Activated naive CD8-positive, alpha-beta T cell treated with anti-CD3 and anti-CD28 coated beads, Interleukin-2, amount 50 U/mL, for 24 hours (primary cell): ENCODE measurements around the gene TMC7.

Experiments
- ATAC-seq: fragments of 150-1000 bp; cut with Tn5 transposase; one replicate; pipeline ENCODE4 v1.10.0; 2021
- DNase-seq: peaks from one replicate; pipeline ENCODE4 v3.0.0; 2021
- H3K27ac Mint-ChIP-seq: one replicate; pipeline ENCODE4 v1.8.0; 2021; ENCODE audit warnings: mild to moderate bottlenecking, mixed read lengths
- H3K27me3 Mint-ChIP-seq: one replicate; pipeline ENCODE4 v1.8.0; 2021; ENCODE audit warnings: mixed read lengths
- H3K36me3 Mint-ChIP-seq: one replicate; pipeline ENCODE4 v1.8.0; 2021; ENCODE audit warnings: low read depth, mixed read lengths
- H3K4me1 Mint-ChIP-seq: one replicate; pipeline ENCODE4 v1.8.0; 2021; ENCODE audit warnings: mixed read lengths
- H3K4me3 Mint-ChIP-seq: one replicate; pipeline ENCODE4 v1.8.0; 2021; ENCODE audit warnings: mild to moderate bottlenecking, moderate library complexity, mixed read lengths
- H3K9me3 Mint-ChIP-seq: one replicate; pipeline ENCODE4 v1.8.0; 2021; ENCODE audit warnings: mixed read lengths

TMC7 gene

DNA sequence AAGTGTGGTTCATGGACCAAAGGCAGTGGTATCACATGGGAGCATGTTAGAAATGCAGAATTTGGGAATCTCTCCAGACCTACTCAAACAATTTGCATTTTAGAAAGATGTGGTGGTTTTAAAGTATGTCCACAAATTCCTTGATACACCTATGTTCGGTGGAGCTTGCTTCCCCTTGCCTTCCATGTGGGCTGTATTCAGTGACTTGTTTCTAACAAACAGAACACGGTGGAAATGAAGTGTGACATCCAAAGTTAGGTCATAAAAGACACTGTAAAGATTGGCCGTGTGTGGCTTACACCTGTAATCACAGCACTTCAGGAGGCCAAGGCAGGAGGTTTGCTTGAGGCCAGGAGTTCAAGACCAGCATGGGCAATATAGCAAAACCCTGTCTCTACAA, 100.4 kb downstream of the TMC7 start:
- H3K27me3 Mint-ChIP-seq: peaks cover 10% of the 10 kb centered on the region
- no peak for DNase-seq
- no peak overlapping the region for H3K4me3 Mint-ChIP-seq
- peaks cover 19% of the 10 kb centered on the region for H3K36me3 Mint-ChIP-seq
- H3K27ac Mint-ChIP-seq: no peak overlapping the region
- no peak for ATAC-seq
- no peaks in the 10 kb centered on the region for H3K9me3 Mint-ChIP-seq
- H3K4me1 Mint-ChIP-seq: peaks cover 6% of the 10 kb centered on the region

GRCh38 chr16:19084879-19085278, 101.1 kb downstream of the TMC7 start:
- Mint-ChIP-seq H3K36me3 (peaks cover 18% of the 10 kb centered on the region), H3K9me3 (no peaks in the 10 kb centered on the region), H3K27ac (no peak overlapping the region), H3K4me3 (no peak overlapping the region), H3K27me3 (peaks cover 10% of the 10 kb centered on the region), H3K4me1 (peaks cover 6% of the 10 kb centered on the region)
- no peak for ATAC-seq
- DNase-seq: no peak

DNA sequence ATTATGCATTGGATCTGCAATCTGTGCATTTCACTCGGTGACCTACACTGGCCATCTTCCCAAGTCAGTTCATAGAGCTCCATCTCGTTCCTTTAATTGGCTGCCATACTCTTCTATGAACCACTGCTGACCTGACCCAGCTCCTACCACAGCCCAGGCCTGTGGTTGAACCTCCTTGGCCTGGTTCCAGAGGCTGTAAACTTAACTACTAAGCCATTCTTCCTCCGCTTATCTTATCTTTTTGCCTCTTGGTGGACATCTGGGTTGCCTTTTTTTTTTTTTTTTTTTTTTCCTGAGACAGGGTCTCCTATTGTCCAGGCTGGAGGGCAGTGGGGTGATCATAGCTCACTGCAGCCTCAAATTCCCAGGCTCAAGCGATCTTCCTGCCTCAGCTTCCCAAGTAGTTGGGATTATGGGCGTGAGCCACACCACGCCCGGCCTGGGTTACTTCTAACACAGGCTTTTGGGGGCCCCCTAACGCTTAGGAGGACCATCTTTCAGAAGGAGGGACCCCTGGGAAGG, 102.0 kb downstream of the TMC7 start:
- Mint-ChIP-seq H3K4me3 (no peak overlapping the region), H3K4me1 (peaks cover 6% of the 10 kb centered on the region), H3K36me3 (peaks cover 14% of the 10 kb centered on the region), H3K27ac (no peak overlapping the region), H3K27me3 (peaks cover 10% of the 10 kb centered on the region), H3K9me3 (no peaks in the 10 kb centered on the region)
- ATAC-seq (no peak), DNase-seq (no peak)

DNA sequence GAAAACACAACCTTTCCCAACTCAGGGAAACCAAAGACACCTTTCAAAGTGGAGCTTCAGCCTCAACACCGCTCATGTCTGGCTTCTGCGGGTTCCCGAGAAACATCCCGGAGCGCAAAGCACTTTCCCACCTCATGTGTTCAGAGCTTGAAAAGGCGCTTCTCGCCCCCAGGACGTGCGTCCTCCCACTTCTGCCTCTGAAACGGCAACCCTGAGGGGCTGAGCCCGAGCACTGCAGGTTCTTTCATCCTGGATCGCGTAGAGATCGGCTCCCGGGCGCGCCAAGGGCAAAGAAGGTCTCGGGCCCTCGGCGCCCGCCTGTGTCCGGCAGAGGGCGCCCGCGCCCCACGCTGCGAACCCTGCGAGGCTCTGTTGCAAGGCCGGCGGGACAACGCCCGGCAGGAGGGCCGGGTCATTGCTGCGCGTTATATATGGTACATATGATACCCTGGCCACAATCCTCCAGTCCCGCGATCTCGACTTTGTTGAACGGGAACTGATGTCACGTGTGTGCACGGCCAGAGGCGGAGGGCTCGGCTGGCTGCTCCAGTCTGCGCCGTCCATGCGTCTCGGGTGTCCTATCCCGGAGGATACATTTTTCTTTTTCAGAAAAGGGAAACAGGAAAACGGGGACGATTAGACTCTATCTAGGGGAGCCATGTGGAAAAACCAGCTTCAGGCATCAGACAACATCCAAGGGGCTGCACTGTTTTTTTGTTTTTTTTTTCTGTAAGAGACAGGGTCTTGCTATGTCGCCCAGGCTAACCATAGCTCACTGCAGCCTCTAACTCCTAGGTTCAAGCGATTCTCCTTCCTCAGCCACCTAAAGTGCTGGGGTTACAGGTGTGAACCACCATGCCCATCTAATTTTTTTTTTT, 102.8 kb downstream of the TMC7 start:
- peaks cover 6% of the 10 kb centered on the region for H3K4me1 Mint-ChIP-seq
- peaks cover 1% of the 10 kb centered on the region for H3K9me3 Mint-ChIP-seq
- DNase-seq (peak; percentile 85), ATAC-seq (peak; percentile 97)
- H3K27me3 Mint-ChIP-seq: peaks cover 10% of the 10 kb centered on the region
- peaks cover 6% of the 10 kb centered on the region for H3K36me3 Mint-ChIP-seq
- H3K27ac Mint-ChIP-seq: no peak overlapping the region
- H3K4me3 Mint-ChIP-seq: peak overlapping the region; percentile 41

- DNase-seq (no peak), ATAC-seq (no peak)
- Mint-ChIP-seq H3K9me3 (peaks cover 9% of the 10 kb centered on the region), H3K27ac (no peak overlapping the region), H3K36me3 (no peaks in the 10 kb centered on the region), H3K4me1 (peaks cover 6% of the 10 kb centered on the region), H3K4me3 (no peak overlapping the region), H3K27me3 (peaks cover 14% of the 10 kb centered on the region)
Measured at GRCh38 chr16:19088341-19088916, 104.7 kb downstream of the TMC7 start.

GRCh38 chr16:19089410-19089955, 105.7 kb downstream of the TMC7 start:
- no peaks in the 10 kb centered on the region for H3K36me3 Mint-ChIP-seq
- no peak for DNase-seq
- no peak for ATAC-seq
- no peak overlapping the region for H3K4me3 Mint-ChIP-seq
- H3K4me1 Mint-ChIP-seq: peaks cover 6% of the 10 kb centered on the region
- H3K27me3 Mint-ChIP-seq: peaks cover 16% of the 10 kb centered on the region
- H3K27ac Mint-ChIP-seq: no peak overlapping the region
- H3K9me3 Mint-ChIP-seq: peaks cover 9% of the 10 kb centered on the region

- H3K4me1 Mint-ChIP-seq: peaks cover 18% of the 10 kb centered on the region
- ATAC-seq (no peak), DNase-seq (no peak)
- H3K27me3 Mint-ChIP-seq: peaks cover 10% of the 10 kb centered on the region
- no peak overlapping the region for H3K27ac Mint-ChIP-seq
- H3K4me3 Mint-ChIP-seq: no peak overlapping the region
- H3K36me3 Mint-ChIP-seq: peaks cover 3% of the 10 kb centered on the region
- peaks cover 15% of the 10 kb centered on the region for H3K9me3 Mint-ChIP-seq
Measured at GRCh38 chr16:19090916-19091315, 107.2 kb downstream of the TMC7 start.

GRCh38 chr16:19092653-19093410, 109.1 kb downstream of the TMC7 start:
- ATAC-seq (no peak), DNase-seq (no peak)
- Mint-ChIP-seq H3K27ac (no peak overlapping the region), H3K27me3 (peaks cover 7% of the 10 kb centered on the region), H3K36me3 (peaks cover 3% of the 10 kb centered on the region), H3K4me1 (peaks cover 16% of the 10 kb centered on the region), H3K9me3 (peaks cover 18% of the 10 kb centered on the region), H3K4me3 (no peak overlapping the region)

DNA sequence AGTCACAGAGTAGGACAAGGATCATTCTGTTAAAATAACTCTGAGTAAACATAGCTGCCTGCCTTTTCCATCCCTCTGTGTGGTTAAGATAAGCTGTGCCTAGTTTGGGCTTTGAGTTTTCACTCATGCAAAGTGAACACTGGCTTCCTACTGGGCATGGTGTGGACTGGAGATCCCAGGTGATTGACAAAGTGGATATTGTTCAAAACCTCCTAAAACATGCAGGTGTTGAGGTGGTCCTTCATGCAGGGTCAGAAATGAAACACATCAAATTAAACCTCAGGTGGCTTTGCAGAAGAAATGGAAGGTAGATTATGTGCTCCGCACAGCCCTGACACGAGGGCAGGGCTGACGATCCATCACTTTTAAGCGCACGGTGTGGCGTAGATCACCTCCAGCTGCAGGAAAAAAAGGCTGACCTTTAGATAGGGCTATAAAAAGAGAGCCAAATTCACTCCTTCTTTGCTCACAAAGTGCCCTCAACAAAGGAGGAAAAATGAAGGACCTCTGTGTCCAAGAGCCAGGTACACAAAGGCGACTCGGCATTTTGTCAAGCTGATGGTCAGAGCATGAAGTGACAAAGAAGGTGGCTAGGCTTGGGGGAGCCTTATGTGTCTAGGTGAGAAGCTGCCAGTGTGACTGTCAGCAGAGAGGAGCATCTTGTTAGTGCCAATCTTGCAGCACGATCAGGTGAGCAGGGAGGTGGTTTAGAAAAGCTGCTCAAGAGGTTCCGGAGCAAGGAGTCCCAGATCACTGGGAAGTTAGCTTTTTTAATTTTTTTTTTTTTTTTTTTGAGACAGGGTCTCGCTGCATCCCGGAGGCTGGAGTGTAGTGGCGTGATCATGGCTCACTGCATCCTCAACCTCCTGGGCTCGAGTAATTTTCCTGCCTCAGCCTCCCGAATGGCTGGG, 110.2 kb downstream of the TMC7 start:
- Mint-ChIP-seq H3K9me3 (peaks cover 23% of the 10 kb centered on the region), H3K36me3 (peaks cover 3% of the 10 kb centered on the region), H3K27me3 (peaks cover 7% of the 10 kb centered on the region), H3K27ac (no peak overlapping the region), H3K4me1 (peaks cover 16% of the 10 kb centered on the region), H3K4me3 (no peak overlapping the region)
- ATAC-seq (no peak), DNase-seq (no peak)

DNA sequence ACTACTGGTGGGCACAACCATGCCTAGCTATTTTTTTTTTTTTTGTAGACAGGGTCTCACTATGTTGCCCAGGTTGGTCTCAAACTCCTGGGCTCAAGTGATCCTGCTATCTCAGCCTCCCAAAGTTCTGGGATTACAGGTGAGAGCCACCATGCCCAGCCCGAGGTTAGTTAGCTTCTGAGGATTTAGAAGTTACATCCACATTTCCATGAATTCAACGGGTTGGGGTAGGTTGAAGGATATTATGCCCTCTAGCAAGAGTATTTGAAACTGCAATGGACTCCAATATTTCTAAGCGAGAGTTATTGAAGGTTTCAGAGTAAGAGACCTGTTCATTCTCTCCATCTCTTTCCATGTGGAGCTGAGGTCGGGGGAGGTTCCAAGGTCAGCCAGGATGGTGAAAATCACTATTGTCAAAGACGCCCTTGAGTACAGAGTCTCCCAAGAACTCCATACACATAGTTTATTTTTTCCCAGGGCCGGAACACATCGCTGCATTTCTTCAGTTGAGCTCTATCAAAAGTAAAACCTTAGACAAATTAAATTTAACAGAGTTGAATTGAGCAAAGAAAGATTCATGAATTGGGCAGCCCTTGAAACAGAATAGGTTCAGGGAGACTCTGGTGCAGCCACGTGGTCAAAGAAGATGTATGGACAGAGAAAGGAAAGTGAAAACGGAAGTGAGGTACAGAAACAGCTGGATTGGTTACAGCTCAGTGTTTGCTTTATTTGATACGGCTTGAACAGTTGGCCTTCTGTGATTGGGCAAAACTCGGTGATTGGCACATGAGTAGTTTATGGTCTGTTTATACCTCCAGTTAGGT, 111.0 kb downstream of the TMC7 start:
- Mint-ChIP-seq H3K9me3 (peaks cover 23% of the 10 kb centered on the region), H3K36me3 (peaks cover 3% of the 10 kb centered on the region), H3K4me1 (peaks cover 16% of the 10 kb centered on the region), H3K27ac (peak overlapping the region; percentile 41), H3K4me3 (no peak overlapping the region), H3K27me3 (peaks cover 7% of the 10 kb centered on the region)
- ATAC-seq (peak; percentile 40), DNase-seq (no peak)

GRCh38 chr16:19095654-19096053, 111.9 kb downstream of the TMC7 start:
- DNase-seq: no peak
- H3K27me3 Mint-ChIP-seq: peaks cover 7% of the 10 kb centered on the region
- ATAC-seq: no peak
- H3K4me3 Mint-ChIP-seq: no peak overlapping the region
- H3K4me1 Mint-ChIP-seq: peaks cover 16% of the 10 kb centered on the region
- H3K9me3 Mint-ChIP-seq: peaks cover 23% of the 10 kb centered on the region
- peaks cover 3% of the 10 kb centered on the region for H3K36me3 Mint-ChIP-seq
- H3K27ac Mint-ChIP-seq: peak overlapping the region; percentile 18

- H3K9me3 Mint-ChIP-seq: peaks cover 15% of the 10 kb centered on the region
- H3K27me3 Mint-ChIP-seq: peaks cover 2% of the 10 kb centered on the region
- ATAC-seq: no peak
- H3K4me1 Mint-ChIP-seq: peaks cover 16% of the 10 kb centered on the region
- no peak overlapping the region for H3K27ac Mint-ChIP-seq
- H3K4me3 Mint-ChIP-seq: no peak overlapping the region
- no peak for DNase-seq
- H3K36me3 Mint-ChIP-seq: peaks cover 3% of the 10 kb centered on the region
Measured at GRCh38 chr16:19098173-19098572, 114.4 kb downstream of the TMC7 start.
